ENCODE data around the gene SMIM7. TPM values are rescaled to one million over a fixed set of nuclear protein-coding genes. Genes with fewer than 3 reads are reported as not detected.

Gene SMIM7
- total and polyA plus RNA-seq, 2 donors from 2014 or later: 66.2 to 144 TPM

DNA sequence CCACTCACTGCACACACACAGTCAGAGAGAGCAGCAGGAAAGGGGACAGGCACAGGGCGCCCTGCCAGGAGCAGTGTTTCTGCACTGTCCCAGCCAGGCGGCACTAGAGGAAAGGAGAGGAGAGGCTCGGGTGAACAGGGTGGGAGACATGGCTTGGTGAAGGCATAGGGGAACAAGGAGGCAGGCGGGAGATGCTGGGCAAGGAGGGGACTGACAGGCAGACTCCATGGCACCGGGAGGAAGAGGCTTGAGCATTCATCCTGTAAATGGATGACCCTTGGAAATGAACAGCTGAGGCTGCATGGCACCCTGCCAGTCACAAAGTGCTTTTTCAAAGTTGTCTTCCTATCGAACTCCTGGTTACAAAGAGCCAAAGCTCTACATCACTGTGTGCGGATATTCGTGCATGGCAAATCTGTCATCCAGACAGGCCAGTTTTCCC, 54.4 kb downstream of the SMIM7 start:
- Histone ChIP-seq H3K9me3 (ENCODE audit: control insufficient read depth in 2 of 3, insufficient read depth in 1 of 3, low read length in 3 of 3) (no peaks in the 10 kb centered on the region), H3K4me1 (ENCODE audit: control insufficient read depth in 2 of 3, insufficient read depth in 2 of 3, low read depth in 1 of 3, low read length in 3 of 3) (peaks cover 0 to 15% (median 0%) of the 10 kb centered on the region in 3 donors), H3K27ac (ENCODE audit: low read depth in 2 of 2, low read length in 2 of 2) (no peak overlapping the region), H3K4me3 (ENCODE audit: low read length in 3 of 3) (no peak overlapping the region), H3K9ac (ENCODE audit: low read length in 3 of 3) (no peak overlapping the region), H3K36me3 (ENCODE audit: control insufficient read depth in 2 of 3, insufficient read depth in 3 of 3, low read length in 3 of 3) (no peaks in the 10 kb centered on the region), H3K27me3 (ENCODE audit: control insufficient read depth, insufficient read depth, low read length) (no peaks in the 10 kb centered on the region)
- FAIRE-seq (no peak), DNase-seq (no peak)
- TF ChIP-seq, protein P1, sequence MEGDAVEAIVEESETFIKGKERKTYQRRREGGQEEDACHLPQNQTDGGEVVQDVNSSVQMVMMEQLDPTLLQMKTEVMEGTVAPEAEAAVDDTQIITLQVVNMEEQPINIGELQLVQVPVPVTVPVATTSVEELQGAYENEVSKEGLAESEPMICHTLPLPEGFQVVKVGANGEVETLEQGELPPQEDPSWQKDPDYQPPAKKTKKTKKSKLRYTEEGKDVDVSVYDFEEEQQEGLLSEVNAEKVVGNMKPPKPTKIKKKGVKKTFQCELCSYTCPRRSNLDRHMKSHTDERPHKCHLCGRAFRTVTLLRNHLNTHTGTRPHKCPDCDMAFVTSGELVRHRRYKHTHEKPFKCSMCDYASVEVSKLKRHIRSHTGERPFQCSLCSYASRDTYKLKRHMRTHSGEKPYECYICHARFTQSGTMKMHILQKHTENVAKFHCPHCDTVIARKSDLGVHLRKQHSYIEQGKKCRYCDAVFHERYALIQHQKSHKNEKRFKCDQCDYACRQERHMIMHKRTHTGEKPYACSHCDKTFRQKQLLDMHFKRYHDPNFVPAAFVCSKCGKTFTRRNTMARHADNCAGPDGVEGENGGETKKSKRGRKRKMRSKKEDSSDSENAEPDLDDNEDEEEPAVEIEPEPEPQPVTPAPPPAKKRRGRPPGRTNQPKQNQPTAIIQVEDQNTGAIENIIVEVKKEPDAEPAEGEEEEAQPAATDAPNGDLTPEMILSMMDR (IDR thresholded peaks at IDR 0.05; ENCODE audit: borderline replicate concordance, extremely low read depth, insufficient read depth): no peak
- intact Hi-C loops (cut with DNase I): no loop called here

DNA sequence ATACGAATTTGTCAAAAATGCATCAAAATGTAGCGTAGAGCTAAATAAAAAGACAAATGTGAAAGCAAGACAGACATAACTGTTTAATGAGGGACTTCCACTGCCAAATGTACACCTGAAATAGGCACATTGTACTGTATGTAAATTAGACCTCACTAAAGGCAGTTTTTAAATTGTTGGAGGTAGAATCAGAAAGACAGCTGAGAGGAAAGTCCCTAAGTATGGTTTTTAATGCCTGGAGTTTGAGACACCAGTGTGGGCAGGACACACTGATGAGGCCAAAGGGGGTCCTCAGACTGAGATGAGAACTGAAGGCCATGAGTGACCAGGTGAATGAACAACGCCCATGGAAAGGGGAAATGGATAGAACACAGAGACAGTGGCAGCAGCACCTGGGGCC, 54.8 kb downstream of the SMIM7 start:
- intact Hi-C loops (cut with DNase I): no loop called here
- Histone ChIP-seq H3K27me3 (ENCODE audit: control insufficient read depth, insufficient read depth, low read length) (no peaks in the 10 kb centered on the region), H3K36me3 (ENCODE audit: control insufficient read depth in 2 of 3, insufficient read depth in 3 of 3, low read length in 3 of 3) (no peaks in the 10 kb centered on the region), H3K9me3 (ENCODE audit: control insufficient read depth in 2 of 3, insufficient read depth in 1 of 3, low read length in 3 of 3) (no peaks in the 10 kb centered on the region), H3K4me1 (ENCODE audit: control insufficient read depth in 2 of 3, insufficient read depth in 2 of 3, low read depth in 1 of 3, low read length in 3 of 3) (peaks cover 0 to 15% (median 0%) of the 10 kb centered on the region in 3 donors), H3K27ac (ENCODE audit: low read depth in 2 of 2, low read length in 2 of 2) (no peak overlapping the region), H3K4me3 (ENCODE audit: low read length in 3 of 3) (no peak overlapping the region), H3K9ac (ENCODE audit: low read length in 3 of 3) (no peak overlapping the region)
- no peak for FAIRE-seq
- TF ChIP-seq, protein P1 (IDR thresholded peaks at IDR 0.05; ENCODE audit: borderline replicate concordance, extremely low read depth, insufficient read depth): no peak
- no peak for DNase-seq

DNA sequence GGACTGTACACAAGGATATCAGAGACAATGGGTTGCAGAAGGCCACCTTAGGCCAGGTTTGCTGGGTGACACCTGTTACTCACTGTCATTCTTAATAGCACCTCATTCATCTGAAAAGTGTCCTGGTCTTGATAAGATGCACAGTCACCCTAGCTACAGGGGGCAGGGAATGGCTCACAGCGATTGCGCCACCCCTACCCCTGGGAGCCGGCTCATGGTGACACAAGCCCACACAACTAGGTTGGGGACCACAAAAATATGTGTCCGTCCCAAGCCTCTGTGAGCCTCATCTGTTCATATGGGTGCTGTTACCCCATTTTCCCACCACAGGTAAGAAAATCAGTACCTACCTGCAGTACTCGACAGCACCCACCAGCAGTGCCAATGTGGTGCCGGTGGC, 55.3 kb downstream of the SMIM7 start:
- DNase-seq (no peak), FAIRE-seq (no peak)
- intact Hi-C loops (cut with DNase I): no loop called here
- no peaks in the 10 kb centered on the region for H3K36me3 ChIP-seq (ENCODE audit: control insufficient read depth in 2 of 3, insufficient read depth in 3 of 3, low read length in 3 of 3)
- H3K27ac ChIP-seq (ENCODE audit: low read depth in 2 of 2, low read length in 2 of 2): no peak overlapping the region
- H3K27me3 ChIP-seq (ENCODE audit: control insufficient read depth, insufficient read depth, low read length): no peaks in the 10 kb centered on the region
- TF ChIP-seq, protein P1 (IDR thresholded peaks at IDR 0.05; ENCODE audit: borderline replicate concordance, extremely low read depth, insufficient read depth): no peak
- H3K4me1 ChIP-seq (ENCODE audit: control insufficient read depth in 2 of 3, insufficient read depth in 2 of 3, low read depth in 1 of 3, low read length in 3 of 3): peaks cover 0 to 15% (median 0%) of the 10 kb centered on the region in 3 donors
- no peak overlapping the region for H3K4me3 ChIP-seq (ENCODE audit: low read length in 3 of 3)
- no peaks in the 10 kb centered on the region for H3K9me3 ChIP-seq (ENCODE audit: control insufficient read depth in 2 of 3, insufficient read depth in 1 of 3, low read length in 3 of 3)
- H3K9ac ChIP-seq (ENCODE audit: low read length in 3 of 3): no peak overlapping the region

DNA sequence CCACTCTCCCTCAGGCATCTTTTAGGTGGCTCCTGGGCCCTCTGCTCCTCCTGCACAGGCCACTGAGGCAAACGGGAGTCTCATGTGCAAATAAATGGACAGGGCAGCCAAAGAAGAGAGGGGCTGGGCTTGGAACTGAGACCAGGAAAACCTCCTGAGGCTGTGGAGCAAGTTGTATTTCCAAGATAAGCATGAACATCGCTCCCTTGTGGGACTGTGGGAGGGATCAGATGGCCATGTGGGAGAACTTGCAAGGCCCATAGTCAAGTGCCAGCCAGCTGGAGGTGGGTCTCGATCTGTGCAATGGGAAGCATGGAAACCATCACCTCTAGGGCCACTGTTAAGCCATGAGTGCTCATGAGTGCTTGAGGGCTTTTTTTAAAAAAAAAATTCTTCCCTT, 56.9 kb downstream of the SMIM7 start:
- Histone ChIP-seq H3K27me3 (ENCODE audit: control insufficient read depth, insufficient read depth, low read length) (no peaks in the 10 kb centered on the region), H3K36me3 (ENCODE audit: control insufficient read depth in 2 of 3, insufficient read depth in 3 of 3, low read length in 3 of 3) (no peaks in the 10 kb centered on the region), H3K4me1 (ENCODE audit: control insufficient read depth in 2 of 3, insufficient read depth in 2 of 3, low read depth in 1 of 3, low read length in 3 of 3) (peaks cover 0 to 12% (median 0%) of the 10 kb centered on the region in 3 donors), H3K9me3 (ENCODE audit: control insufficient read depth in 2 of 3, insufficient read depth in 1 of 3, low read length in 3 of 3) (no peaks in the 10 kb centered on the region), H3K4me3 (ENCODE audit: low read length in 3 of 3) (no peak overlapping the region), H3K27ac (ENCODE audit: low read depth in 2 of 2, low read length in 2 of 2) (no peak overlapping the region), H3K9ac (ENCODE audit: low read length in 3 of 3) (no peak overlapping the region)
- DNase-seq: no peak
- intact Hi-C loops (cut with DNase I): no loop called here
- no peak for FAIRE-seq
- TF ChIP-seq, protein P1 (IDR thresholded peaks at IDR 0.05; ENCODE audit: borderline replicate concordance, extremely low read depth, insufficient read depth): no peak
